Spleen (tissue), 11 donors: ENCODE results near the gene RABGEF1. TPM values are rescaled to one million over a fixed set of nuclear protein-coding genes. Genes with fewer than 3 reads are reported as not detected.

Experiments used
- DNase-seq: peaks from one replicate; pipeline ENCODE4 v3.0.0-alpha.2; 2020
- H3K27ac ChIP-seq, 8 donors: fragments of 200-600 bp; sonication (generic) in 7 of 8; 1 replicate in 4 of 8; 2 replicates in 4 of 8; pipeline versions ENCODE4 v1.5.0 to v1.8.0; 2016 to 2021; ENCODE audit warnings: inconsistent platforms in 4 of 8, mild to moderate bottlenecking in 4 of 8, moderate library complexity in 1 of 8
- H3K27me3 ChIP-seq, 7 donors: fragments of 200-600 bp; sonication (generic) in 6 of 7; replicated peaks in 1 of 7; 1 replicate in 4 of 7; 2 replicates in 3 of 7; pipeline versions ENCODE4 v1.5.0 to v1.8.0; 2016 to 2021; ENCODE audit warnings: inconsistent platforms in 3 of 7, mild to moderate bottlenecking in 1 of 7
- H3K36me3 ChIP-seq, 6 donors: fragments of 200-600 bp; sonication (generic) in 5 of 6; 1 replicate in 4 of 6; 2 replicates in 2 of 6; pipeline versions ENCODE4 v1.5.0 to v1.8.0; 2016 to 2021; ENCODE audit warnings: inconsistent platforms in 2 of 6
- H3K4me1 ChIP-seq, 6 donors: fragments of 200-600 bp; sonication (generic) in 5 of 6; 1 replicate in 3 of 6; 2 replicates in 3 of 6; pipeline versions ENCODE4 v1.5.0 to v1.8.0; 2016 to 2021; ENCODE audit warnings: inconsistent platforms in 3 of 6
- H3K4me3 ChIP-seq, 8 donors: fragments of 200-600 bp; sonication (generic) in 7 of 8; 1 replicate in 4 of 8; 2 replicates in 4 of 8; pipeline versions ENCODE4 v1.5.0 to v1.8.0; 2016 to 2021; ENCODE audit warnings: inconsistent platforms in 4 of 8, mild to moderate bottlenecking in 4 of 8, moderate library complexity in 2 of 8
- H3K9me3 ChIP-seq, 8 donors: fragments of 200-600 bp; sonication (generic) in 7 of 8; 1 replicate in 4 of 8; 2 replicates in 4 of 8; pipeline versions ENCODE4 v1.5.0 to v1.8.0; 2016 to 2021; ENCODE audit warnings: inconsistent platforms in 4 of 8
- CTCF ChIP-seq, 11 experiments: fragments of 200-600 bp in 7 of 11; fragments of 450-650 bp in 4 of 11; sonication (generic) in 4 of 11; IDR thresholded peaks in 8 of 11; conservative IDR thresholded peaks in 3 of 11; 1 replicate in 7 of 11; 2 replicates in 4 of 11; pipeline versions ENCODE4 v1.4.0 to v1.8.0; 2016 to 2021; ENCODE audit warnings: antibody characterized with exemption in 11 of 11, inconsistent platforms in 4 of 11, mild to moderate bottlenecking in 1 of 11
- POLR2A ChIP-seq, 3 donors: fragments of 450-650 bp; IDR thresholded peaks; one replicate each; pipeline ENCODE4 v1.5.1; 2017; ENCODE audit warnings: antibody characterized with exemption in 3 of 3, mild to moderate bottlenecking in 1 of 3
- POLR2AphosphoS5 ChIP-seq, 3 donors: sonication (generic); formaldehyde crosslinking; IDR thresholded peaks; one replicate each; pipeline ENCODE4 v1.5.1; 2017; ENCODE audit warnings: antibody characterized with exemption in 3 of 3
- WGBS, 5 donors: extraction: QIAGEN DNeasy Blood & Tissue Kit in 3 of 5; methylation state at CpG; one replicate each; pipeline versions ENCODE4 v1.1.5 to v1.1.7; 2013 to 2018; 5-methylcytosine and 5-hydroxymethylcytosine counted together
- intact Hi-C: fragments of 100-400 bp; cut with DNase I; formaldehyde crosslinking; loops from one replicate; pipeline ENCODE4 v1.15.0; 2023; ENCODE audit warnings: low total_unique reads
- polyA plus RNA-seq, 3 donors: library from polyadenylated mRNA; stranded (reverse); fragments of 200-250 nt; gene quantifications; one replicate each; pipeline ENCODE4 v1.2.1, GENCODE V29; 2013
- total RNA-seq, 7 donors: library from RNA; depleted of rRNA in 3 of 7; stranded (reverse); fragments of >200 nt in 3 of 7; fragmentation: NEBNext Ultra II Directional in 4 of 7; extraction: Animal tissue kit (Norgen Biotek cat#: 25700) in 4 of 7; gene quantifications; one replicate each; pipeline versions ENCODE4 v1.1.0 to v1.2.1, GENCODE V29; 2016 to 2021
- donor health status: healthy with polysubstance abuse.
- donor health status: DM: no; HTN: no; CAD: no; lungs with moderate emphysema.
- donor health status: DM: no; HTN: no; CAD: no.
- donor health status: Bipolar disorder and iron deficiency.
- donor health status: healthy.
- donor health status: DM: no; HTN: no; CAD: no.
- donor health status: DM: yes; HTN: yes; CAD: no.

RABGEF1 gene
- total and polyA plus RNA-seq, 10 donors, result 8.3 to 39.6 (median 27.4) TPM

GRCh38 chr7:66735154-66735553, 5.4 kb upstream of the RABGEF1 start:
- Histone ChIP-seq H3K9me3 (peaks cover 0 to 14% (median 10%) of the 10 kb centered on the region in 8 donors), H3K4me3 (no peak overlapping the region), H3K36me3 (peaks cover 0 to 29% (median 1%) of the 10 kb centered on the region in 6 donors), H3K4me1 (peaks cover 8 to 50% (median 34%) of the 10 kb centered on the region in 6 donors), H3K27ac (no peak overlapping the region), H3K27me3 (no peaks in the 10 kb centered on the region)
- TF ChIP-seq POLR2AphosphoS5 (IDR thresholded peaks at IDR 0.05) (no peak), CTCF (IDR thresholded peaks at IDR 0.05 in 8 of 11, conservative IDR thresholded peaks at IDR 0.05 in 3 of 11) (no peak)
- DNase-seq, result no peak
- intact Hi-C loops, result loop anchor here (10.0 kb wide), 1 partner anchor 50 kb away; no protein-coding TSS in a partner anchor
- WGBS, 5 donors, result 89 to 98% (median 92%) methylated on average over 3 of the region's 3 CpGs

- Histone ChIP-seq H3K4me3 (no peak overlapping the region), H3K27me3 (no peaks in the 10 kb centered on the region), H3K36me3 (peaks cover 0 to 26% (median 1%) of the 10 kb centered on the region in 6 donors), H3K4me1 (peaks cover 8 to 50% (median 36%) of the 10 kb centered on the region in 6 donors), H3K27ac (no peak overlapping the region), H3K9me3 (peaks cover 0 to 14% (median 10%) of the 10 kb centered on the region in 8 donors)
- intact Hi-C loops, result loop anchor here (10.0 kb wide), 1 partner anchor 51 kb away; no protein-coding TSS in a partner anchor
- WGBS, 5 donors, result 91 to 97% (median 96%) methylated on average over 1 of the region's 1 CpG
- TF ChIP-seq CTCF (IDR thresholded peaks at IDR 0.05 in 8 of 11, conservative IDR thresholded peaks at IDR 0.05 in 3 of 11) (no peak), POLR2A (IDR thresholded peaks at IDR 0.05) (no peak), POLR2AphosphoS5 (IDR thresholded peaks at IDR 0.05) (no peak)
- DNase-seq, result no peak
These were observed 4.7 kb upstream of the RABGEF1 start for GRCh38 chr7:66735850-66736249.

- WGBS, 5 donors, result 87 to 97% (median 94%) methylated on average over 5 to 6 of the region's 6 CpGs
- DNase-seq, result no peak
- Histone ChIP-seq H3K4me1 (peaks cover 12 to 59% (median 42%) of the 10 kb centered on the region in 6 donors), H3K4me3 (no peak overlapping the region), H3K27ac (peak overlapping the region in 2 of 8 donors; percentile 4 to 20), H3K27me3 (no peaks in the 10 kb centered on the region), H3K36me3 (peaks cover 0 to 24% (median 1%) of the 10 kb centered on the region in 6 donors), H3K9me3 (peaks cover 0 to 14% (median 10%) of the 10 kb centered on the region in 8 donors)
- intact Hi-C loops, result loop anchor here (10.0 kb wide), 1 partner anchor 52 kb away; no protein-coding TSS in a partner anchor
- TF ChIP-seq CTCF (IDR thresholded peaks at IDR 0.05 in 8 of 11, conservative IDR thresholded peaks at IDR 0.05 in 3 of 11) (no peak), POLR2A (IDR thresholded peaks at IDR 0.05) (no peak), POLR2AphosphoS5 (IDR thresholded peaks at IDR 0.05) (no peak)
These were observed 3.6 kb upstream of the RABGEF1 start for GRCh38 chr7:66736892-66737291.

- TF ChIP-seq CTCF (IDR thresholded peaks at IDR 0.05 in 8 of 11, conservative IDR thresholded peaks at IDR 0.05 in 3 of 11), result no peak
- TF ChIP-seq POLR2AphosphoS5 (IDR thresholded peaks at IDR 0.05), result peak in 1 of 3 donors; percentile 21
- TF ChIP-seq POLR2A (IDR thresholded peaks at IDR 0.05), result no peak
- no peak for DNase-seq
- Histone ChIP-seq H3K27ac (peak overlapping the region in 4 of 8 donors; percentile 20 to 99 (median 56)), H3K4me1 (peaks cover 19 to 61% (median 47%) of the 10 kb centered on the region in 6 donors), H3K4me3 (no peak overlapping the region), H3K9me3 (peaks cover 0 to 14% (median 10%) of the 10 kb centered on the region in 8 donors), H3K36me3 (peaks cover 0 to 24% (median 1%) of the 10 kb centered on the region in 6 donors), H3K27me3 (no peaks in the 10 kb centered on the region)
- intact Hi-C loops, result loop anchor here (10.0 kb wide), 1 partner anchor 53 kb away; no protein-coding TSS in a partner anchor
- WGBS, 5 donors, result 60 to 77% (median 72%) methylated on average over 6 of the region's 6 CpGs
These were observed 2.9 kb upstream of the RABGEF1 start for GRCh38 chr7:66737667-66738066.
